GM18498 (cell line): Measurements from ENCODE around the gene FYN.
A peak's percentile ranks its signal among the peaks of the same experiment; 100 is the strongest.

Source experiments
- ATAC-seq: cut with Tn5 transposase; IDR thresholded peaks from one replicate; pipeline ENCODE4 v1.9.1; 2021; ENCODE audit warnings: mild to moderate bottlenecking, moderate library complexity; ENCODE audit not compliant: unreplicated experiment

Gene FYN

GRCh38 chr6:111773501-111774345 is 99.5 kb downstream of the FYN start:
- no peak for ATAC-seq

- no peak for ATAC-seq
Observed at GRCh38 chr6:111772381-111772780, 100.9 kb downstream of the FYN start.

GRCh38 chr6:111771629-111772028 is 101.6 kb downstream of the FYN start:
- ATAC-seq, result no peak

GRCh38 chr6:111771094-111771432 is 102.2 kb downstream of the FYN start:
- no peak for ATAC-seq

GRCh38 chr6:111770263-111771093 is 102.8 kb downstream of the FYN start:
- ATAC-seq, result no peak

- ATAC-seq, result no peak
Observed at GRCh38 chr6:111769365-111770152, 103.7 kb downstream of the FYN start.

GRCh38 chr6:111768431-111768770 is 104.9 kb downstream of the FYN start:
- ATAC-seq, result no peak

GRCh38 chr6:111767752-111768430 is 105.4 kb downstream of the FYN start:
- ATAC-seq, result no peak

- ATAC-seq, result no peak
Observed at GRCh38 chr6:111766201-111766857, 106.9 kb downstream of the FYN start.

GRCh38 chr6:111765763-111766162 is 107.5 kb downstream of the FYN start:
- ATAC-seq, result no peak

- peak; percentile 87 for ATAC-seq
Observed at GRCh38 chr6:111764238-111765175, 108.7 kb downstream of the FYN start.

GRCh38 chr6:111763381-111763780 is 109.9 kb downstream of the FYN start:
- no peak for ATAC-seq

GRCh38 chr6:111761783-111762312 is 111.4 kb downstream of the FYN start:
- no peak for ATAC-seq

- no peak for ATAC-seq
Observed at GRCh38 chr6:111761212-111761611, 112.0 kb downstream of the FYN start.

GRCh38 chr6:111759836-111760785 is 113.1 kb downstream of the FYN start:
- ATAC-seq, result no peak

GRCh38 chr6:111759331-111759835 is 113.9 kb downstream of the FYN start:
- no peak for ATAC-seq

- no peak for ATAC-seq
Observed at GRCh38 chr6:111758608-111759329, 114.5 kb downstream of the FYN start.
